Measurements from ENCODE around the gene MT1A.
"Not testable (repeated sequence)": the region's sequence is repeated elsewhere in the genome, so short reads cannot be mapped to it uniquely, and the experiment has no call there.

- TF ChIP-seq POLR2A (IDR thresholded peaks at IDR 0.05; ENCODE audit: low read length); GATA1 (IDR thresholded peaks at IDR 0.05; ENCODE audit: low read depth, low read length): not testable (repeated sequence)
These were observed 27.1 kb downstream of the MT1A start for GRCh38 chr16:56665286-56666261.

Measured in erythroblast (primary cell).